ENCODE results near the gene PUS1.

PUS1 gene

DNA sequence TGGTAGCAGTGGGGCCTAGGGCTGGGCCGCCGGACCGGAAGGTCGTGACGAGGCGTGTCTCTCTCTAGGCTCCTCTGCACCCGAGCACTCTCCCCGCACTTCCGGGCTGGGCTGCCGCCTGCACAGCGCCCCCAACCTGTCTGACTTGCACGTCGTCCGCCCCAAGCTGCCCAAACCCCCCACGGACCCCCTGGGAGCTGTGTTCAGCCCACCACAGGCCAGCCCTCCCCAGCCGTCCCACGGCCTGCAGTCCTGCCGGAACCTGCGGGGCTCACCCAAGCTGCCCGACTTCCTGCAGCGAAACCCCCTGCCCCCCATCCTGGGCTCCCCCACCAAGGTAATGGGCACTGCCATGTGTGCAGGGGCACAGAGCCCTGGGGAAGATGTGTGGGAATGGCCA is 13.3 kb upstream of the PUS1 start:
- no peak for DNase-seq (ENCODE audit: low read depth in 2 of 2)

- DNase-seq (ENCODE audit: low read depth in 2 of 2): no peak
These were observed 12.6 kb upstream of the PUS1 start for GRCh38 chr12:131916306-131917138.

DNA sequence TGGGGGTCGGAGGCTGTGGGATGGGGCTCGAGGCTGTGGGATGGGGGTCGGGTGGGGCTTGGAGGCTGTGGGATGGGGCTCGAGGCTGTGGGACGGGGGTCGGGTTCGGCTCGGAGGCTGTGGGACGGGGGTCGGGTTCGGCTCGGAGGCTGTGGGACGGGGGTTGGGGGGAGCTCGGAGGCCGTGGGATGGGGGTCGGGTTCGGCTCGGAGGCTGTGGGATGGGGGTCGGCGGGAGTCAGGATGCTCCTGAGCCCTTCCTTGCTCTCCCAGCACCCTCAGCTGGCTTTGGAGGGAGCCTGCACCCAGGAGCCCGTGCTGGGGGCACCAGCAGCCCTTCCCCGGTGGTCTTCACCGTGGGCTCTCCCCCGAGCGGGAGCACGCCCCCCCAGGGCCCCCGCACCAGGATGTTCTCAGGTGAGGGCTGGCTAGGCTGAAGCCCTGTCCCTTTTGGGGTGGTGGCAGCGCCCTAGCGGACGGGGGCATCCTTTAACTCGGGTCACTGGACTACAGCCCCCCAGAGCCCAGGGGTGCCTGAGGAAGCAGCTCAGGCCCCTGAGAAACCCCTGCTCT is 11.9 kb upstream of the PUS1 start:
- no peak for DNase-seq (ENCODE audit: low read depth in 2 of 2)

- DNase-seq (ENCODE audit: low read depth in 2 of 2): no peak
These were observed 11.3 kb upstream of the PUS1 start for GRCh38 chr12:131917711-131918306.

DNA sequence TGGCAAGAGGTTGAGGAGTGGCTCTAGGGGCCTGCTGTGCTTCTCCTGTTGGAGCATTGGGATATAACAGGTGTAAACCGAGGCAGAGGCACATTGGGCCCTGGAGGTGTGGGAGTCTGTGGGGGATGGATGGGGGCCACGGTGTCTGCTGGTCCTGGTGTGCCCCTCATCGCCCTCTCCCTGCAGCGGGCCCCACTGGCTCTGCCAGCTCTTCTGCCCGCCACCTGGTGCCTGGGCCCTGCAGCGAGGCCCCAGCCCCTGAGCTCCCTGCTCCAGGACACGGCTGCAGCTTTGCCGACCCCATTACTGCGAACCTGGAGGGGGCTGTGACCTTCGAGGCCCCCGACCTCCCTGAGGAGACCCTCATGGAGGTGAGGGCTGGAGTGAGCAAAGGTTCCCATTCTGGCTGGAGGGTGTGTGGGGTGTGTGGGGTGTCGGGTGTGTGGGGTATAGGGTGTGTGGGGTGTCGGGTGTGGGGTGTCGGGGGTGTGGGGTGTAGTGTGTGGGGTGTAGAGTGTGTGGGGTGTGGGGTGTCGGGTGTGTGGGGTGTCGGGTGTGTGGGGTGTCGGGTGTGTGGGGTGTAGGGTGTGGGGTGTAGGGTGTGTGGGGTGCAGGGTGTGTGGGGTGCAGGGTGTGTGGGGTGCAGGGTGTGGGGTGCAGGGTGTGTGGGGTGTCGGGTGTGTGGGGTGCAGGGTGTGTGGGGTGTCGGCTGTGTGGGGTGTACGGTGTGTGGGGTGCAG is 10.6 kb upstream of the PUS1 start:
- DNase-seq (ENCODE audit: low read depth in 2 of 2): no peak

- no peak for DNase-seq (ENCODE audit: low read depth in 2 of 2)
These were observed 10.1 kb upstream of the PUS1 start for GRCh38 chr12:131919051-131919347.

GRCh38 chr12:131919366-131920156 is 9.5 kb upstream of the PUS1 start:
- no peak for DNase-seq (ENCODE audit: low read depth in 2 of 2)

DNA sequence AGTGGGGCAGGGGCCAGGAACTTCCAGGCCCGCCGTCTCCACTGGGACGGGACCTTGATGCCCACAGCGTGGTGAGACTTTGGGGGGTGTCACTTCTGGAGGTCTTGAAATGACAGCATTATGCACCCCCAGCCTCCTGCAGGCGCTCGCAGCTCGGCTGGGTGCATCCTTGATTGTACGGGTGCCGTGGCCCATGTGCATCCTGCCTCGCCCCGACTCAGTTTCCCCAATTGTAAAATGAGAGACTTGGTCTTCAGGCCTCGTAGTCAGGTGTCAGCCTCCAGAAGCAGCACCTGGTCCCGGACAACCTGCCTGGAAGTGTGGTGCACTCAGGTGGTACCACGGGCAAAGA is 8.9 kb upstream of the PUS1 start:
- DNase-seq (ENCODE audit: low read depth in 2 of 2): no peak

DNA sequence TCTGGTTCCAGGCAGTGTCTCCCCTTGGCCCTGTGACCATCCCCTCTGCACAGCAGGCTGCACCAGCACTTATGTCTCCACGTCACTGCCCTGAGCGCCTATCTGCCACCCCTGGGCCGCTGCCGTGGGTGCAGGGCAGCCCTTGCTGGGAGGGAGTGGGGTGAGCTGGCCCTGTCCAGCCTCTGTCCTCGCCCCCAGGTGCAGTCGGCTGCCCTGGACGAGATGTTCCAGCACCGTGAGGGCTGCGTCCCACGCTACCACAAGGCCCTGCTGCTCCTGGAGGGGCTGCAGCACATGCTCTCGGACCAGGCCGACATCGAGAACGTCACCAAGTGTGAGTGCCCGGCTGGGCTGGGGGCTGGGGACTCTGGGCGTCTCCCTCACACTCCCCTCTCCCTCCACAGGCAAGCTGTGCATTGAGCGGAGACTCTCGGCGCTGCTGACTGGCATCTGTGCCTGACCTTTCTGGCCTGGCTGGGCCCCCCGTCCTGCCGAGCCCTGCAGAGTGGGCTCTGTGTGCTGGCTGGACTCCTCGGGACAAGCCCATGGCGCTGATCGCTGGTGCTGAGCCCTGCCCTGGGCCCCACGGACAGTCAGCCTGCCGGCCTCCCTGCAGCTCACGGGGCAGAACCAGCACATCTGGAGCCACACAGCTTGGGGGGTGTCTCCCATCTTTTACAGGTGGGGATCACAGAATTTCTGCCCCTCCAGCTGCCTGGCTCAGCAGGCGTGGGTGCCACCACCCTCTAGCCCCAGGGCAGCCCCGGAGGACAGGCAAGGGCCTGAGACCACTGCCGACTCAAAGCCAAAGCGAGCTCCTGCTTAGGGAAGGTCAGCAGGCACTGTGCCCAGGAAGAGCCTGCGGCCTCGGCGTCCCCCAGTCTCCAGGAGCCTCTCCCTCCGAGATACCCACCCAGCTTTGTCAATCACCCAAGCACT is 7.9 kb upstream of the PUS1 start:
- DNase-seq (ENCODE audit: low read depth in 2 of 2): no peak

DNA sequence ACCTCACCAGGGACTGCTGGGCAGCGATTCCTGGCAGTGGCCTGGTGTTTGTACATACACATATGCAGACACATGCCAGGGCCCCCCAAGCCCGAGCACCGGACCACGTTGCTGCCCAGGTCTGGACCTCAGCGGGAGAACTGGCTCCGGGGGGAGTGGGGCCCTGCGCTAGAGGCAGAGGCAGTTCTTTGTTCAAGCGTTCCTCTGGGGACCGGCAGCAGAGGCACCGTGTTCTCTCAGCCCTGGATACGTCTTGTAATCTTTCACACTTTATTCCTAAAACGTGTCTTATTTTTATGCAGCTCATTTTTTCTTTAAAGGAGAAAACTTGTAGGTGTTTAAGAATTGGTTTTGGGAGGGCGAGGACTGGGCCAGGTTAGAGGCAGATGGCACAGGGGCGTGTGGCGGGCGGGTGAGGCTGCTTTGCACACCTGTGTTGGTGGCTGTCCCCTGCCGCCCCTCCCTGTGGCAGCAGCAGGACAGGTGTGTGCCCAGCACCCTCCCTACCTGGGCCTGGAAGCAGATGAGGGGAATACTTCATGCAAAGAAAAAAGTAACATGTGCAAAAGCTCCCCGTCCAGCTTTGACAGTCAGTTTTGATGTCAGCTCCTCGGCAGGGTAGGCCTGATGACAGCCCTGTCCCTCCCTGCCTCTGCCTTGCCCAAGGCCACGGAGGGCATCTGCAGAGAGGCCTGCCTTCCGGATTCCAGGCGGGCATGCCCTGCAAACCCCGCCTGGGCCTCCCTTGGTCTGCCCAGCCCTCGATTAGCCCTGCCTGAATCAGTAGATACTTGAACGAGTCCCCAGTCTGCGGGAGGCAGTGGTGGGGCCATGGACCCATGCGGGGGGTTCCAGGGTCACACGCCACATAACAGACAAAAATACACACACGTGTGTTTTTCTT is 7.0 kb upstream of the PUS1 start:
- no peak for DNase-seq (ENCODE audit: low read depth in 2 of 2)

DNA sequence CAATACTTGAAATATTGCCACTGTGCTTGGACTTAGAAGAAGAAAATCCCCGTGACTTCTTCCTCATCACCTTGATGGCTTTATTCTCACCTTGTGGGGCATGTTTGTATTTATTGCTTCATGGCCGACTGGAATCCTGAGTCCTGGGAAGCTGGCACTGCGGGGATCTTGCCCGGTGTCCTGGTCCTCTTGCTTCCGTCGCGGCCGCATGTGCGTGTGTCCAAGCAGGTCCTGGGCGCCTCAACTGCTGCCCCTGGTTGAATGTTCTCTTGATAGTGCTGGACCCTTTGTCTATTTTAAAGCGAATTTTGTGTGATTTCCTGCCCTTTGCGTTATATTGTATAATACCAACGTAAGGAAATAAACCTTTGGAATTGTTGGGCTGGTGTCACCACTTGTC is 6.3 kb upstream of the PUS1 start:
- DNase-seq (ENCODE audit: low read depth in 2 of 2): no peak

- no peak for DNase-seq (ENCODE audit: low read depth in 2 of 2)
These were observed 5.8 kb upstream of the PUS1 start for GRCh38 chr12:131923260-131923659.

DNA sequence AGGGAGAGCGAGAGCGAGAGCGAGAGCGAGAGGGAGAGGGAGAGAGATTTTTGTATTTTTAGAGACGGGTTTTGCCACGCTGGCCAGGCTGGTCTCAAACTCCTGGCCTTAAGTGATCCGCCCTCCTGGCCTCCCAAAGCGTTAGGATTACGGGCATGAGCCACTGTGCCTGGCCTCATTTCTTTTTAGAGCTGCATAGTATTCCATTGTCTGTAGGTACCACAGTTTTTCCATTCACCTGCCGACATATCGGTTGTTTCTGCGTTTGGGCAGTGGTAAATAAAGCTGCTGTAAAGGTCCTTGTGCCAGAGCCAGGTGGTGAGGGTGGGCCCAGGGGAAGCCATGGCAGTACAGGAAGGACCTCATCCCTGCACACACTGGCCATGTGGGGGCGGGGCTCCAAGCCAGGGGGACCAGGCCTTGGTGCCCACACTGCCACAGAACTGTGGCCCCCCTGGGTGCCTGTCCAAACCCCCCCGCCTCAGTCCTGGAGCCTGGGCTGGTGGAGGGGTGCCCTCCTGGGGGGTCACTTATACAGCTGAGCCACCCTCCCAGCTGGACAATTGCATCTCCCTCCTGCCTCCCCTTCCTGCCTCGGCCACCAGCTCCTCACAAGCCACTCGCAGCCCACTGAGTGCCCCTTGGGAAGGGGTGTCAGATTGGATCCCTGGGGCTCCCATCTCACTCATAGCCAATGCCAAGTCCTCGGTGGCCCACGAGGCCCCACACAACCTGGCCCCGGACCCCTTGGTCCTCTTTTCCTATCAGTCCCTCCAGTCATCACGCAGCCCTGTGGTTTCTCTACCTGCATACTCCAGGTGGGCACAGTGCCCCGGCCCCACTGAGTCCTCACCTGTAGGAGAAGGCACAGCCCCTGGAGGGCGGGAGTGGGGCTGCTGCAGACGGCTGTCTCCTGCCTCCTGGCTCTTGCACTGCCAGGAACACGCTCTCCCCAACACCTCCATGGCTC is 1.7 kb upstream of the PUS1 start:
- no peak for DNase-seq (ENCODE audit: low read depth in 2 of 2)

- DNase-seq (ENCODE audit: low read depth in 2 of 2): no peak
These were observed 881 bp upstream of the PUS1 start for GRCh38 chr12:131928080-131928710.

GRCh38 chr12:131929581-131930456 is 743 bp downstream of the PUS1 start:
- DNase-seq (ENCODE audit: low read depth in 2 of 2): no peak

DNA sequence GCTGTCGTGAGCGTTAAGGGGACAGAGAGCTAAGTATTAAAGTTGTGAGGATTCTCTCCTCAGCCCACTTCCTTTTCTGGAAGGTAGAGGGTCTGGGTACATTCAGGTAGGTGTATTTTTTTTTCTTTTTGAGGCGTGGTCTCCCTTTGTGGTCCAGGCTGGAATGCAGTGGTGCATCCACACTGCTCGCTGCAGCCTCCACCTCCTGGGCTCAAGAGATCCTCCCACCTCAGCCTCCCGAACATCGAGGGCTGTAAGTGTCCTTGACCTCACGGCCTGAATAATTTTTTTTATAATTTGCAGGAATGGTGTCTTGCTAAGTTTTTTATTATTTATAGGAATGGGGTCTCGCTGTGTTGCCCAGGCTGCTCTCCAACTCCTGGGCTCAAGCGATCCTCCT is 1.4 kb downstream of the PUS1 start:
- no peak for DNase-seq (ENCODE audit: low read depth in 2 of 2)

GRCh38 chr12:131933387-131933786 is 4.3 kb downstream of the PUS1 start:
- DNase-seq (ENCODE audit: low read depth in 2 of 2): no peak
